HepG2 (cell line): Measurements from ENCODE around the gene ALDH2. TPM values are rescaled to one million over a fixed set of nuclear protein-coding genes. Genes with fewer than 3 reads are reported as not detected.
A peak's percentile ranks its signal among the peaks of the same experiment; 100 is the strongest.

ENCODE experiments used
- CEBPZ ChIP-seq: IDR thresholded peaks from 2 replicates; pipeline ENCODE4 v1.6.1; 2012; ENCODE audit warnings: low read length, improper control_type of control experiment
- DZIP1 ChIP-seq: sonication (generic); formaldehyde crosslinking; IDR thresholded peaks from 2 replicates; pipeline ENCODE4 v1.5.0; 2020; ENCODE audit warnings: mild to moderate bottlenecking, missing genetic modification reagents
- EEA1 ChIP-seq: sonication (generic); formaldehyde crosslinking; IDR thresholded peaks from 2 replicates; pipeline ENCODE4 v1.5.1; 2020; ENCODE audit warnings: mild to moderate bottlenecking, missing genetic modification reagents, borderline replicate concordance
- IKZF5 ChIP-seq: IDR thresholded peaks from 2 replicates; pipeline ENCODE4 v1.6.1; 2018; ENCODE audit warnings: missing genetic modification reagents, mild to moderate bottlenecking, missing compliant biosample characterization
- KMT2B ChIP-seq: IDR thresholded peaks from 2 replicates; pipeline ENCODE4 v1.6.1; 2016; ENCODE audit warnings: missing genetic modification reagents, missing compliant biosample characterization
- MTA3 ChIP-seq: sonication (generic); formaldehyde crosslinking; IDR thresholded peaks from 2 replicates; pipeline ENCODE4 v1.4.0; 2020; ENCODE audit warnings: missing genetic modification reagents
- MYC ChIP-seq: sonication (generic); formaldehyde crosslinking; IDR thresholded peaks from 2 replicates; pipeline ENCODE4 v1.9.0; 2021; ENCODE audit warnings: missing genetic modification reagents, borderline replicate concordance
- NR2C2 ChIP-seq: sonication (generic); formaldehyde crosslinking; IDR thresholded peaks from 2 replicates; pipeline ENCODE4 v1.4.0; 2020; ENCODE audit warnings: missing genetic modification reagents, mild to moderate bottlenecking, moderate library complexity, borderline replicate concordance
- PAXIP1 ChIP-seq: sonication (generic); formaldehyde crosslinking; conservative IDR thresholded peaks from 2 replicates; pipeline ENCODE4 v1.4.0; 2020; ENCODE audit warnings: mild to moderate bottlenecking, missing genetic modification reagents, moderate library complexity
- PITX1 ChIP-seq: sonication (generic); formaldehyde crosslinking; IDR thresholded peaks from 2 replicates; pipeline ENCODE4 v1.5.1; 2020; ENCODE audit warnings: mild to moderate bottlenecking, missing genetic modification reagents
- POLR2G ChIP-seq: fragments of 200-400 bp; formaldehyde crosslinking; IDR thresholded peaks from 2 replicates; pipeline ENCODE4 v1.6.1; 2018; ENCODE audit warnings: mild to moderate bottlenecking, low read depth, low read length, moderate library complexity
- RBM22 ChIP-seq: fragments of 200-400 bp; formaldehyde crosslinking; optimal IDR thresholded peaks from 2 replicates; pipeline ENCODE3; 2017; ENCODE audit warnings: mild to moderate bottlenecking, low read length, moderate library complexity
- SMARCC2 ChIP-seq: fragments of 450-650 bp; IDR thresholded peaks from 2 replicates; pipeline ENCODE4 v1.6.1; 2017; ENCODE audit warnings: antibody characterized with exemption, mild to moderate bottlenecking
- ZBTB21 ChIP-seq: sonication (generic); formaldehyde crosslinking; IDR thresholded peaks from 2 replicates; pipeline ENCODE4 v1.4.0; 2020; ENCODE audit warnings: missing genetic modification reagents
- ZFP36L2 ChIP-seq: sonication (generic); formaldehyde crosslinking; IDR thresholded peaks from 2 replicates; pipeline ENCODE4 v1.4.0; 2020; ENCODE audit warnings: missing genetic modification reagents
- ZNF256 ChIP-seq: sonication (generic); formaldehyde crosslinking; conservative IDR thresholded peaks from 2 replicates; pipeline ENCODE4 v1.4.0; 2020; ENCODE audit warnings: missing genetic modification reagents
- ZNF558 ChIP-seq: sonication (generic); formaldehyde crosslinking; IDR thresholded peaks from 2 replicates; pipeline ENCODE4 v1.9.0; 2022; ENCODE audit warnings: mild to moderate bottlenecking, missing genetic modification reagents, borderline replicate concordance
- ZNF75D ChIP-seq: sonication (generic); formaldehyde crosslinking; IDR thresholded peaks from 2 replicates; pipeline ENCODE4 v1.8.1; 2023; ENCODE audit warnings: missing genetic modification reagents, mild to moderate bottlenecking, borderline replicate concordance
- polyA plus RNA-seq, 8 experiments: library from polyadenylated mRNA; depleted of rRNA in 3 of 8; stranded (reverse) in 7 of 8; unstranded in 1 of 8; fragments of >200 nt; fragmentation: Illumina TruSeq in 4 of 8; extraction: Trizol in 4 of 8; gene quantifications; 2 replicates each; pipeline versions ENCODE4 v1.2.1 to v1.2.3, GENCODE V29; 2011 to 2016; ENCODE audit warnings: low read depth in 4 of 8, missing spikeins in 1 of 8, mixed read lengths in 1 of 8; ENCODE audit not compliant: insufficient read depth in 1 of 8
- total RNA-seq, 5 experiments: library from RNA; depleted of rRNA; stranded (reverse); fragments of >200 nt; fragmentation: Illumina TruSeq; extraction: Trizol; gene quantifications; 2 replicates each; pipeline ENCODE4 v1.2.3, GENCODE V29; 2016; ENCODE audit warnings: low read depth in 1 of 5

ALDH2 gene
- total and polyA plus RNA-seq, 2 of the 13 experiments (the other 11 are each of a cell fraction or from before 2014, with no cell fraction given) = 78.8 to 103 TPM

- TF ChIP-seq CEBPZ (no peak), NR2C2 (CRISPR knock-in tag) (peak; percentile 86), POLR2G (peak; percentile 92), KMT2B (CRISPR knock-in tag) (peak; percentile 99), IKZF5 (CRISPR knock-in tag) (peak; percentile 79; the same call in 1 of the 2 replicates), SMARCC2 (peak; percentile 50; the same call in 1 of the 2 replicates), DZIP1 (CRISPR knock-in tag) (0 out of 2 replicates have a peak, but pooled peaks have one; percentile 16), ZNF558 (no peak), PITX1 (CRISPR knock-in tag) (peak; percentile 70; the same call in 1 of the 2 replicates), MYC (CRISPR knock-in tag) (peak; percentile 96), RBM22 (no peak), ZNF75D (CRISPR knock-in tag) (no peak), PAXIP1 (peak; percentile 54), EEA1 (CRISPR knock-in tag) (no peak), ZBTB21 (CRISPR knock-in tag) (peak; percentile 84), ZNF256 (CRISPR knock-in tag) (peak; percentile 17; the same call in 1 of the 2 replicates), ZFP36L2 (CRISPR knock-in tag) (no peak), MTA3 (CRISPR knock-in tag) (no peak)
Measured at GRCh38 chr12:111841750-111842555, 75.2 kb downstream of the ALDH2 start, which contains the start of gene MAPKAPK5 (continued).
